ENCODE measurements around the gene HSPB1. TPM values are rescaled to one million over a fixed set of nuclear protein-coding genes. Genes with fewer than 3 reads are reported as not detected.
"Not testable (repeated sequence)": the region's sequence is repeated elsewhere in the genome, so short reads cannot be mapped to it uniquely, and the experiment has no call there.

The HSPB1 gene
- total RNA-seq, 1 donor from 2014 or later: 813 TPM

DNA sequence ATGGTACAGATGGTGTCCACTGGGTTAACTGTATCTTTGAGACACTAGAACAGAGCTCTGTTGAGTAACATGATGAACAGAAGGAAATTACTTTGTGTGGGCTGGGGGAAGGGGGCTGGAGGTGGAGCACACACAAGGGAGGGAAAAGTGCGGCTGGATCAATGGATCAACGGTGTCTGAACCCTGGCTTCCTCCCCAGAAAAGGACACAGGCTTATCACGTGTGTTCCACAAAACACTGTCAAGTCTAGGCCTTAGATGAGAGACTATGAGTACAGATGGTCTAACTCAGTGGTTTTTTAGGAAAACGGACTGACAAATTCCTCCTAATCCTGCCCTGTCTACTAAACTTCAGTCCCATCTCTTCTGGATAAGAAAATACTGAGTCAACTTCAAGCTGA is 27.8 kb downstream of the HSPB1 start:
- DNase-seq (ENCODE audit: low spot score): no peak

GRCh38 chr7:76330673-76331072 is 28.2 kb downstream of the HSPB1 start:
- DNase-seq (ENCODE audit: low spot score): no peak

GRCh38 chr7:76332078-76332477 is 29.6 kb downstream of the HSPB1 start:
- no peak for DNase-seq (ENCODE audit: low spot score)

DNA sequence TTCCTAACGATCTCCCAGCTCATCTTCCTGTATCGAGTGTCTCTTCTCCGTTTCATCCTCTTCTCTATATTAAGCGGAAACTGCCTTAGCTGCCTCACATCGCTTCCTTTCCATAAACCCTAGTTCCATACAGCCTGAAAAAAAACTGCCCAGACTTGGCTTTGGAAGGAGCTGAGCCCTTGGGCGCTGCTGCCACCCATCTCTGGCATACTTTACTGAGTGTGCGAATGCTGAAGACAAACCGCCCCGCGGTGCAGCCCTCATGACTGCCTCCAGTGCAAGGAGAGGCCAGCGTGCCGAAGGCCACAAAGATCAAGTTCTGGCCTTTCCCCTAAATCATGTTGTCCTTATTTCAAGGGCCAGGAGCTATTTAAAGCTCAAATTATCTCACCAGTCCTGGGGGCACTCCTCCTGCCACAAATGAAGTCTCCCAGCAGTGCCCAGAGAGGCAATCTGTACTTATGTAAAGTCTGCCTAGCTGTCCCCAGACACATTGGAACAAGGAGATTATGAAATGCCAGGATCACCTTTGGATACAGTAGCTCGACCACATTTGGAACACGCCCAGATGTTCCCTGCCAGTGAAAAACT is 31.1 kb downstream of the HSPB1 start:
- DNase-seq (ENCODE audit: low spot score): peak; percentile 88

DNA sequence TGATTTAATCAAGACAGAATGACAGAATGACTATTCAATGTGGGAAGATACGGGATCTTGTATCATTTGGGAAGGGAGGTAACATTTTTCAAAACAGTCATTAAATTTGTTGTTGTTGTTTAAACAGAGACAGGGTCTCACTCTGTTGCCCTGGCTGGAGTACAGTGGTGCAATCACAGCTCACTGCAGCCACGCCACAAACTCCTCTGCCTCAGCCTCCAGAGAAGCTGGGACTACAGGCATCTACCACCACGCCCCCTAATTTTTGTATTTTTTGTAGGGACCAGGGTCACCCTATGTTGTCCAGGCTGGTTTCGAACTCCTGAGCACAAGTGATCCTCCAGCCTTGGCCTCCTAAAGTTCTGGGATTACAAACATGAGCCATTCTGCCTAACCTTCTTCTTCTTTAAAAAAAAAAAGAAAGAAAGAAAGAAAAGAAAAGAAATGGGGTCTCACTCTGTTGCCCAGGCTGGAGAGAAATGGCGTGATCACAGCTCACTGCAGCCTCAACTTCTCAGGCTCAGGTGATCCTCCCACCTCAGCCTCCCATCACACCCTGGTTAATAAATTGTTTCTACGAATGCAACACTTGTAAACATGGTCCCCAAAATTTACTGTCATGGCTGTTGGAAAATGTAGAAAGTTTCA is 32.0 kb downstream of the HSPB1 start:
- DNase-seq (ENCODE audit: low spot score): no peak

GRCh38 chr7:76335417-76335816 is 32.9 kb downstream of the HSPB1 start:
- DNase-seq (ENCODE audit: low spot score): not testable (repeated sequence)

GRCh38 chr7:76336094-76336493 is 33.6 kb downstream of the HSPB1 start:
- no peak for DNase-seq (ENCODE audit: low spot score)

- no peak for DNase-seq (ENCODE audit: low spot score)
These were observed 34.7 kb downstream of the HSPB1 start for GRCh38 chr7:76337147-76337546.

- DNase-seq (ENCODE audit: low spot score): no peak
These were observed 36.0 kb downstream of the HSPB1 start for GRCh38 chr7:76338298-76339084.

GRCh38 chr7:76340617-76341131 is 38.2 kb downstream of the HSPB1 start:
- DNase-seq (ENCODE audit: low spot score): peak; percentile 43

GRCh38 chr7:76342222-76342621 is 39.7 kb downstream of the HSPB1 start:
- no peak for DNase-seq (ENCODE audit: low spot score)

DNA sequence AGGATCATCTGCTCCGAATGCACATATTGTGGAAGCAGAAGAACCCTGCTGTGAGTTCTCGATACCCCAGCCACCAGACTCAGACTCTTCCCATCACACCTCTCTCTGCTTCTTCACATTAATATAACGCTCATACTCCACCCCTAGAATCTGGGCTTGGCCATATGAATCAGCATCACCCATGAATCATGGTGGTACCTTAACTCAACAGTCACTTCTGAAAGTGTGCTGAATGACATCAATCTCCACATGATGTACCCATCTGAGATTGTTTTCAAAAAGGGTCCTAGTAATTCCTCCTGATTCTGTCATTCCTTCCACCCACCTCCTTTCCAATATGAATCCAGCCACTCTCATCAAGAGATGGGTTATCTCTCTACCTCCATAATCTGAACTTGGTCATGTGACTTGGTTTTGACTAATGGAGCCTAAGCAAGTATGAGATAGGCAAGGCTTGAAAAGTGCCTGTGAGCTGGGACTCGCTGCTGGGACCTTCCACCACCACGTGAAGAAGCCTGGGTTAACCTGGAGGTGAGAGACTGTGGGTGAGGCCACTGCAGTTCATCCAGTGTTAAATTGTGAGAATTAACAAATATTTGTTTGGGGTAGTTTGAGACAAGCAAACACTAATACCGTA is 40.9 kb downstream of the HSPB1 start:
- DNase-seq (ENCODE audit: low spot score): no peak

DNA sequence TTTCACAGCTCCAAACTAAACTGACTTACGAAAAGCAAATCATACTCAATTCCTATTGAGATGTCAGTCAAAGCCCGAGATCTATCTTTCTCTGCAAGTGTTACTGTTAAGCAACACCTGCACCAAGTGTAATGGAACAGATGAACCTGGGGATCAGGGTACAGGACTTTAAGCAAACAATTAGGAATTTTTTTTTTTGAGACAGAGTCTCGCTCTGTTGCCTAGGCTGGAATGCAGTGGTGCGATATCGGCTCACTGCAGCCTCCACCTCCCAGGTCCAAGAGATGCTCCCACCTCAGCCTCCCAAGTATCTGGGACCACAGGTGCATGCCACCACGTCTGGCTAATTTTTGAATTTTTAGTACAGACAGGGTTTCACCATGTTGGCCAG is 41.5 kb downstream of the HSPB1 start:
- no peak for DNase-seq (ENCODE audit: low spot score)

DNA sequence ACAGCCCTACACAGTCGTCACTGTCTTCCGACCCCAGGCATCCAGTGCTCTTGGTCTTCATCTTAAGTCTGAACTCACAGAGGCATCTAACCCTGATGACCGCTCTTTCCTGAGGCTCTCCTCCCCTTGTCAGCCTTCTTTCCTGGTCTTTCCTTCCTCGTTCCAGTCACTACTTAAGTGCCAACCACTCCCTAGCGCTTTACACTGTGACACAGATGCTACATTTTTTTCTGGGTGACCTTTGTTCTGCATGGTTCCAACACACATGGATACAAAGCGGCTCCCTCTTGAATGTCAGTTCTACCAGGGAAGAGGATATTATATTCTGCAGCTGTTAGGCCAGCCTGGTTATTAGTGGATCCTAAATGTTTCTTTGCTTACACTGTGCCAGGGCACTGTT is 43.6 kb downstream of the HSPB1 start:
- DNase-seq (ENCODE audit: low spot score): no peak

DNA sequence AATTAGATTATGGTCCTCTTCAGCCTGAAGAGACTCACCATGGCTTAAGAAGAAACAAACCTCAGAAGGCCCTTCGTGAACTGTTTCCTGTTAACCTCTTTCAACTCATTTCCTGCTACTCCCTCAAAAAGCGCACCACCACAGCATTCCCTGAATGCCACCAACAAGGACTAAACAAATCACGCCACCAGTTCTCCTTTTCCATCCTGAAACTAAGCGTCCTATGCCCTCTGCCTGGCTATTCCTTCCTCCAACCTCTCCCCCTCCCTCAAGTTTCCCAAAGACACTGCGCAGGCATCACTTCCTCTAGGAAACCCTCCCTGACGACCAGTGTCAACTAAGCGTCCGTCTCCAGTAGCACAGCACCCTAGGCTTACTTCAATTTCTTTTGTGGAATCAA is 44.3 kb downstream of the HSPB1 start:
- peak; percentile 35 for DNase-seq (ENCODE audit: low spot score)

- DNase-seq (ENCODE audit: low spot score): no peak
These were observed 45.2 kb downstream of the HSPB1 start for GRCh38 chr7:76347710-76348109.

DNA sequence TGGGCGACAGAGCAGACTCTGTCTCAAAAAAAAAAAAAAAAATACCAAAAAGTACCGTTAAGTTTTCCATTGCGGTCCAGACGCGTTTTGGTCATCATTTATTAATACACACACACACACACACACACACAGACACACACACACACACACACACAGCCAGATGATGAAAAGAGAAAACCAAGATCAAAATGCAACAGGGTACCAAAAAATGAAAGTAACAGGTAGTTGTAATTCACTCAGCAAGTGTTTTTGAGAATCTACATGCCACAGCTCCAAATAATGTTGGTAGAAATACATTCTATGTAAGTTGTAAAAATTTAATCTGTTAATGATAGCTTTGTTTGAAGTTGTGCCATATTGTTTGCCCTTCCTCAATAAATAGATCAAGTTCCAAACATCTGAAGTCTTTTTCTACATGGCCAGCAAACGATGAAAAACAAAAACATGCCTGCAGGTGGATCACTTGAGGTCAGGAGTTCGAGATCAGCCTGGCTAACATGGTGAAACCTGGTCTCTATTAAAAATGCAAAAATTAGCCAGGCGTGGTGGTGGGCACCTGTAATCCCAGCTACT is 46.9 kb downstream of the HSPB1 start:
- no peak for DNase-seq (ENCODE audit: low spot score)

GRCh38 chr7:76351372-76351771 is 48.9 kb downstream of the HSPB1 start:
- peak; percentile 67 for DNase-seq (ENCODE audit: low spot score)

GRCh38 chr7:76352193-76352592 is 49.7 kb downstream of the HSPB1 start:
- DNase-seq (ENCODE audit: low spot score): peak; percentile 26

- DNase-seq (ENCODE audit: low spot score): peak; percentile 64
These were observed 51.3 kb downstream of the HSPB1 start for GRCh38 chr7:76353744-76354143.
